HUES64 (cell line): ENCODE results near the gene ADM2.
"Not testable (repeated sequence)": the region's sequence is repeated elsewhere in the genome, so short reads cannot be mapped to it uniquely, and the experiment has no call there.

ENCODE experiments used
- H3K27ac ChIP-seq: 2 replicates; pipeline ENCODE4 v1.7.0; 2013; ENCODE audit warnings: low read depth, low read length, inconsistent platforms
- H3K27me3 ChIP-seq: 2 replicates; pipeline ENCODE4 v1.6.1; 2013; ENCODE audit warnings: mild to moderate bottlenecking, low read length; ENCODE audit not compliant: insufficient read depth
- H3K36me3 ChIP-seq: 2 replicates; pipeline ENCODE4 v1.6.1; 2013; ENCODE audit warnings: mild to moderate bottlenecking, low read length; ENCODE audit not compliant: insufficient read depth
- H3K4me1 ChIP-seq: 2 replicates; pipeline ENCODE4 v1.6.1; 2013; ENCODE audit warnings: mild to moderate bottlenecking, low read length, moderate library complexity; ENCODE audit not compliant: insufficient read depth
- H3K4me3 ChIP-seq: 2 replicates; pipeline ENCODE4 v1.5.1; 2013; ENCODE audit warnings: mild to moderate bottlenecking, low read length, moderate library complexity
- H3K9ac ChIP-seq: 2 replicates; pipeline ENCODE4 v1.6.1; 2013; ENCODE audit warnings: mild to moderate bottlenecking, low read depth, low read length
- H3K9me3 ChIP-seq: 2 replicates; pipeline ENCODE4 v1.6.1; 2013; ENCODE audit warnings: low read depth, low read length; ENCODE audit not compliant: insufficient read depth
- WGBS: fragments of 150-250, 120-280 bp; methylation state at CpG from one replicate; pipeline ENCODE4 v1.1.7; 2013; ENCODE audit warnings: missing lambda C conversion rate; 5-methylcytosine and 5-hydroxymethylcytosine counted together

The ADM2 gene

DNA sequence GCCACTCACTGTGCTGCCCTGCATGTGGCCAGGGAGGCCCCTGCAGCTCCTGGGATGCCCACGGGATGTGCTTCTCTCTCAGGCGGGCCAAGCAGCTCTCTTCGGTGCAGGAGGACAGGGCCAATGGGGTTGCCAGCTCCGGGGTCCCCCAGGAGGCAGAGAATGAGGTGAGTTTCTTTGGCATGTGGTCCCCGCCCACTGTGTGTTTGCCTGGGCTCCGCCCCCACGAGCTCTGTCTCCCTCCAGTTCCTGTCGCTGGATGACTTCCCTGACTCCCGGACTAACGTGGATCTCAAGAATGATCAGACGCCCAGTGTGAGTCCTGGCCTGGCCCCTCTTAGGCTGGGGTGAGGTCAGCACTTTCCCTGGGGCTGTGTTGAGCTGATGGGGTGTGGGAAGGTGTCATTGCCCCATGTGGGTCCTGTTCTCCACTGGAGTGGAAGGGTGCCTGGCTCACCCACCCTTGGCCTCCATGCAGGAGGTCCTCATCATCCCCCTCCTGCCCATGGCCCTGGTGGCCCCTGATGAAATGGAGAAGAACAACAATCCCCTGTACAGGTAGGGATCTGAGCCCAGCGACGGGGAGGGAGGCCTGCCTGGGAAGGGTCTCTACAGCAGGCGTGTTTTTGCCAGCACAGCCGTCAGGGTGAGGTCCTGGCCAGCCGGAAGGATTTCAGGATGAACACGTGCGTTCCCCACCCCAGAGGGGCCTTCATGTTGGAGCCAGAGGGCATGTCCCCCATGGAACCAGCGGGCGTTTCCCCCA lies 36.3 kb downstream of the ADM2 start:
- 93% methylated on average over 20 of the region's 20 CpGs for WGBS

DNA sequence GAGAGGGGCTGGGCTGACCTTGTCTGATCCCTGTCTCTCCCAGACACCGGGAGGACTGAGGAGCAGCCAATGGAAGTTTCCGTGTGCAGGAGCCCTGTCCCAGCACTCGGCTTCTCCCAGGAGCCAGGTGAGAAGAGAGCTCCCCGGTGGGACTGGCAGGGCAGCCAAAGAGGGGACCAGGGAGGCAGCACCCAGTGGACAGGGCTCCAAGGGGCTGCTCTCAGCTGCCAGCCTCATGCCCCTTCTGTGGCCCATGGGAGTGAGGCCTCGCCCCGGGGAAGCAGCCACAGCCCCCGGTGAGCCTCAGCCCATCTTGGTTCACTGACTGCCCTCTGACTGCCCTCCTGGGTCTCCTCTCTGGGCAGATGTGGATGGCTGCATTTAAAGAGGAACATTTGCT lies 37.3 kb downstream of the ADM2 start:
- WGBS, result 96% methylated on average over 7 of the region's 7 CpGs
- Histone ChIP-seq H3K27ac (no peak overlapping the region), H3K9me3 (no peaks in the 10 kb centered on the region), H3K36me3 (peaks cover 59% of the 10 kb centered on the region), H3K4me1 (no peaks in the 10 kb centered on the region), H3K27me3 (no peaks in the 10 kb centered on the region), H3K9ac (no peak overlapping the region), H3K4me3 (no peak overlapping the region)

More for the DNA sequence above, 36.3 kb downstream of the ADM2 start:
- H3K27ac ChIP-seq, result no peak overlapping the region
- no peak overlapping the region for H3K4me3 ChIP-seq
- no peaks in the 10 kb centered on the region for H3K4me1 ChIP-seq
- H3K27me3 ChIP-seq, result no peaks in the 10 kb centered on the region
- H3K9me3 ChIP-seq, result no peaks in the 10 kb centered on the region
- H3K9ac ChIP-seq, result no peak overlapping the region
- peaks cover 53% of the 10 kb centered on the region for H3K36me3 ChIP-seq

DNA sequence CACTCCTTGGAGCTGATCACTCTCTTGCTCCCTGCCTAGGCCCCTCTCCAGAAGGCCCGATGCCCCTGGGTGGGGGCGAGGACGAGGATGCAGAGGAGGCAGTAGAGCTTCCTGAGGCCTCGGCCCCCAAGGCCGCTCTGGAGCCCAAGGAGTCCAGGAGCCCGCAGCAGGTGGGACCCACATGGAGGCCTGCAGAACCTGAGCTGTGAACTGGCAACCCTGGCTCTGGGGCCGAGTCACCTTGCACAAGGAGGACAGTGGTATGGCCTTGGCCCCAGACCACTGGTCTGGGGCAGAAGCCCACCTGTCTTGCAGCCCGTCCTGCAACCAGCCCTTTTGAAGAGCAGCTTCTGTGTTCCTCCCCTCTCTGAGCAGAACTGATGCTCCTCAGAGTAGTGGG lies 37.8 kb downstream of the ADM2 start:
- WGBS, result 97% methylated on average over 8 of the region's 8 CpGs
- H3K36me3 ChIP-seq, result peaks cover 60% of the 10 kb centered on the region
- no peaks in the 10 kb centered on the region for H3K27me3 ChIP-seq
- H3K4me1 ChIP-seq, result no peaks in the 10 kb centered on the region
- no peak overlapping the region for H3K27ac ChIP-seq
- H3K9ac ChIP-seq, result no peak overlapping the region
- H3K9me3 ChIP-seq, result no peaks in the 10 kb centered on the region
- no peak overlapping the region for H3K4me3 ChIP-seq

DNA sequence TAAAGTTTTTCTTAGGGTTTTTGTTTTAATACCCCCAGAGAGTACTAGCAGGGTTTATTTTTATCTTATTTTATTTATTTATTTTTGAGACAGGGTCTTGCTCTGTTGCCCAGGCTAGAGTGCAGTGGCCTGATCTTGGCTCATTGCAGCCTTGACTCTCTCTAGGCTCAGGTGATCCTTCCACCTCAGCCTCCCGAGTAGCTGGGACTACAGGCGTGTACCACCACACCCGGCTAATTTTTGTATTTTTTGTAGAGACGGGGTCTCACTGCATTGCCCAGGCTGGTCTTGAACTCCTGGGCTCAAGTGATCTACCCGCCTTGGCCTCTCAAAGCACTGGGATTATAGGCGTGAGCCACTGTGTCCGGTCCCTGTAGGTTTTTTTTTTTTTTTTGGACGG lies 38.8 kb downstream of the ADM2 start:
- H3K36me3 ChIP-seq, result peaks cover 56% of the 10 kb centered on the region

DNA sequence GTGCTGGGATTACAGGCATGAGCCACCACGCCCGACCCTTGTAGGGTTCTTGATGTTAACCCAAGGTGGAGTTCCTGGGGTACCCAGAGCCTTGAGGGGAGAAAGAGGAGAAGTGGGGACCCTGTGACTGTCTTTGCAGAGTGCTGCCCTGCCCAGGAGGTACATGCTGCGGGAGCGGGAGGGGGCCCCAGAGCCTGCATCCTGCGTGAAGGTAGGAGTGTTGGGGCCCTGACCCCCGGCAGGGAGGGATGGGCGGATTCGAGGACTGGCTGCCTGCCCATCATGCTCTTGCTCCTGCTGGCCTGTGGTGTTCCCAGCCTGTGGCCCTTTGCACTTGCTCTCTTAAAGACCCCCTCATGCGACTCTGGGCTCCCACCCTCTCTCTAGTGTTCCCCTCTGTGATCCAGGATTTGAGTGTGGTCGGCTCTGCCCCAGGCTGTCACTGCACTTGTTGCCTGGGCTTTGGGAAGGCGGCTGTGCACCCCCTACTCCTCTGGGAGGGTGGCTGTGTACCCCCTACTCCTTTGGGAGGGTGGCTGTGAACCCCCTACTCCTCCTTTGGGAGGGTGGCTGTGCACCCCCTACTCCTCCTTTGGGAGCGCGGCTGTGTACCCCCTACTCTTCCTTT lies 39.6 kb downstream of the ADM2 start:
- Histone ChIP-seq H3K9ac (no peak overlapping the region), H3K4me1 (no peaks in the 10 kb centered on the region; the same call in 1 of the 2 replicates), H3K9me3 (no peaks in the 10 kb centered on the region), H3K27me3 (no peaks in the 10 kb centered on the region), H3K36me3 (peaks cover 56% of the 10 kb centered on the region), H3K4me3 (no peak overlapping the region), H3K27ac (no peak overlapping the region)
- whole genome bisulfite sequencing, result 96% methylated on average over 13 of the region's 13 CpGs

More for the DNA sequence above, 38.8 kb downstream of the ADM2 start:
- H3K4me1 ChIP-seq, H3K9ac ChIP-seq, H3K4me3 ChIP-seq, H3K27ac ChIP-seq, H3K27me3 ChIP-seq, H3K9me3 ChIP-seq: not testable (repeated sequence)
- WGBS, result 95% methylated on average over 8 of the region's 8 CpGs

DNA sequence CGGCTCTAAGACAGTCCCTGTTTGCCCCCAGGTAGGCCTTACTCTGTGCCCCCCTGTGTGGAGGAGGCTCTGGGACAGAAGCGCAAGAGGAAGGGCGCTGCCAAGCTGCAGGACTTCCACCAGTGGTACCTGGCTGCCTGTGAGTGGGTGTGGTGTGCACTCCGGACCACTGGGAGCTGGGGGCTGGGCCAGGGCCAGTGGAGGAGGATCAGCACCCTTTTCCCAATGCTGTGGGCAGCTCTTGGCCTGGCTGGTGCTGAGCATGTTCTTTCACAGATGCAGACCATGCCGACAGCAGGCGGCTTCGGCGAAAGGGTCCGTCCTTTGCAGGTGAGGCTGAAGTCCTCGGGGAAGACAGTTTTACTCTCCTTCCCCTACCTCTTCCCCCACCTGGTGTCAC lies 40.4 kb downstream of the ADM2 start:
- Histone ChIP-seq H3K27ac (no peak overlapping the region), H3K9me3 (no peaks in the 10 kb centered on the region), H3K4me1 (no peaks in the 10 kb centered on the region; the same call in 1 of the 2 replicates), H3K9ac (no peak overlapping the region), H3K4me3 (no peak overlapping the region), H3K27me3 (peaks cover 3% of the 10 kb centered on the region), H3K36me3 (peaks cover 52% of the 10 kb centered on the region)
- 97% methylated on average over 10 of the region's 10 CpGs for WGBS

DNA sequence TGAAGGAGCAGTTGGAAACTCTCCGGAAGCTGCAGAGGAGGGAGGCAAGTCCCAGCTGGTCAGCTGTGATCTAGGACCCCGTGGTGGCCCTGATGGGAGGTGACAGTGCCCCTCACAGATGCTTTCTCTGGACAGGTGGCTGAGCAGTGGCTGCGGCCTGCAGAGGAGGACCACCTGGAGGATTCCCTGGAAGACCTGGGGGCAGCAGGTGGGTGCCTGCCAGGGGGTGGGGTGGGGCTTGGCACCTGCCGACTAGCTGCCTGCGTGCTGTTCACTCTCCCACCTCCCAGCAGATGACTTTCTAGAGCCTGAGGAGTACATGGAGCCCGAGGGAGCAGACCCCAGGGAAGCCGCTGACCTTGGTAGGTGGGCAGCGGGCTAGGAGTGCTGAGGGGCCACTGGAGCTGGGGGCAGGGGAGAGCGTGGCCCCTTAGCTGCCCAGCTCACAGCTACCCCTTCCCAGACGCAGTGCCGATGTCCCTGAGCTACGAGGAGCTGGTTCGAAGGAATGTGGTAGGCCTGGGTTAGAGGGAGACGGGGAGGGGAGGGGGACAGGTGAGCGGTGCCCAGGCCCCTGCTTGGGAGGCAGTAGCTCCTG lies 41.0 kb downstream of the ADM2 start:
- H3K4me3 ChIP-seq, result no peak overlapping the region
- H3K27ac ChIP-seq, result no peak overlapping the region
- no peaks in the 10 kb centered on the region; the same call in 1 of the 2 replicates for H3K4me1 ChIP-seq
- WGBS, result 97% methylated on average over 15 of the region's 15 CpGs
- no peaks in the 10 kb centered on the region for H3K9me3 ChIP-seq
- no peak overlapping the region for H3K9ac ChIP-seq
- H3K27me3 ChIP-seq, result peaks cover 9% of the 10 kb centered on the region
- H3K36me3 ChIP-seq, result peaks cover 49% of the 10 kb centered on the region

DNA sequence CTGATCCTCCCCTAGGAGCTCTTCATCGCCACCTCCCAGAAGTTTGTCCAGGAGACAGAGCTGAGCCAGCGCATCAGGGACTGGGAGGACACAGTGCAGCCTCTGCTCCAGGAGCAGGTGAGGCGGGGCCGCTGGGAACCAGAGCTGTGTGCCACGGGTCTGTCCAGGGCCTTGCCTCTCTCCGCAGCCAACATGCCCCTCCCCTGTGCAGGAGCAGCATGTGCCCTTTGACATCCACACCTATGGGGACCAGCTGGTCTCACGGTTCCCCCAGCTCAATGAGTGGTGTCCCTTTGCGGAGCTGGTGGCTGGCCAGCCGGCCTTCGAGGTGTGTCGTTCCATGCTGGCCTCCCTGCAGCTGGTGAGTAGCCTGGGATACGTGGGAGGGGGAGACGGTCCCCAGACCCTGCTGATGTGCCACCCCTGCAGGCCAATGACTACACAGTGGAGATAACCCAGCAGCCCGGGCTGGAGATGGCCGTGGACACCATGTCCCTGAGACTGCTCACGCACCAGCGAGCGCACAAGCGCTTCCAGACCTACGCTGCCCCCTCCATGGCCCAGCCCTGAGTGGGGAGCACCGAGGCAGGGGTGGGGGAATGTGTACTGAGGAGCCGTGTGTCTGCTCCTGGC lies 41.6 kb downstream of the ADM2 start:
- Histone ChIP-seq H3K36me3 (peaks cover 43% of the 10 kb centered on the region), H3K27me3 (peaks cover 16% of the 10 kb centered on the region), H3K27ac (no peak overlapping the region), H3K4me1 (no peaks in the 10 kb centered on the region; the same call in 1 of the 2 replicates), H3K9ac (no peak overlapping the region), H3K9me3 (no peaks in the 10 kb centered on the region), H3K4me3 (no peak overlapping the region)
- 96% methylated on average over 22 of the region's 22 CpGs for WGBS

DNA sequence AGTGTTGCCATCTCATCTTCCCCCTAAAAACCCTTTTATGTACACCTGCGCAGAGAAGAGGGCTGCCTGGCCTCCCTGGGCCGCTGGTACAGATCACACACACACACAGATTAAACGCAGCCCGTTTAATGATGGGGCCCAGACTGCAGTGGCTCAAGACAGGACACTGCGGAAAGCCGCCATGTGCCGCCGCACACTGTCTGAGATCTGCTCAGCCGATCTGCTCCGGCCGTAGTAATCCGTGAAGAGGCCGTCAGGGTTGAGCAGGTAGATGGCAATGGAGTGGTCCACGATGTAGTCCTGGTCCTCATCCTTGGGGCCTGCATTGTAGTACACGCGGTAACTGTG lies 42.1 kb downstream of the ADM2 start:
- 95% methylated on average over 16 of the region's 16 CpGs for WGBS
- H3K27ac ChIP-seq, result no peak overlapping the region

DNA sequence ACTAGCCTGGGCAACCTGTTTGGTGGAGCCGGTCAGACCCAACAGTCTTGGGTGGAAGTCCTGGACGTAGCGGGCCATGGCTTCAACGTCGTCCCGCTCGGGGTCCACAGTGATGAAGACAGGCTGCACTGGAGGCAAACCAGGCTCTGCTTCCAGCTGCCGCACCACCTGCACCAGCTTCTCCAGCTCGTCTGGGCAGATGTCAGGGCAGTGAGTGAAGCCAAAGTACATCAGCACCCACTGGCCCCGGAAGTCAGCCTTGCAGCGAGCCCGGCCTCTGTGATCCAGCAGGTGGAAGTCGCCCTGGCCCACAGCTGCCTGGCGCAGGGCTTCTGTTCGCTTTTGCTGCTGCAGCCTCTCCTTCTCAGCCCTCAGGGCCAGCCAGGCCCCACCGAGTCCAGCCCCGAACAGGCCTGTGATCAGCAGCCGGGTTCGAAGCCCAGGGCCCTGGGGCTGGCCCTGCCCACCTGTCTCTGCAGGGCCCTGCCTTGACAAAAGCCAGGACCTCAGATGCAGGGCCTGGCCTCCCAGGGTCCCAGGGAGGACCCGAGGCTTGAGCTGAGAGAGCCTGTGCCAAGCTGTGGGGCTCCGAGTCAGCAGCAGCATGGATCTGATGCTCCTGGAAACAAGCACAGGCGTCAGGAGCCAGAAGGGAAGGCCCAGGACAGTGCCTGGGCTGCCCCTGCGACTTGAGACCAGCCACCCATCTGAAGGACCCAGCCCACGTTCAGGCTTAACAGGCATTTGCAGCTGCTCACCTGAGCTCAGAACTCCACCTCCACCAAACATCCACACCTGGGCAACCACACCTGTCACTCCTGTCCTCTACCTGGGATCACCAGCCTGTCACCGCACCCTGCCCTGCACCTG lies 42.7 kb downstream of the ADM2 start:
- H3K4me1 ChIP-seq, result no peaks in the 10 kb centered on the region; the same call in 1 of the 2 replicates
- H3K27ac ChIP-seq, result no peak overlapping the region
- no peaks in the 10 kb centered on the region for H3K9me3 ChIP-seq
- H3K9ac ChIP-seq, result peak overlapping the region; percentile 77
- H3K27me3 ChIP-seq, result peaks cover 27% of the 10 kb centered on the region
- H3K36me3 ChIP-seq, result peaks cover 34% of the 10 kb centered on the region
- 91% methylated on average over 25 of the region's 25 CpGs for WGBS
- peak overlapping the region; percentile 79 for H3K4me3 ChIP-seq

More for the DNA sequence above, 42.1 kb downstream of the ADM2 start:
- peaks cover 38% of the 10 kb centered on the region for H3K36me3 ChIP-seq
- H3K9me3 ChIP-seq, result no peaks in the 10 kb centered on the region
- no peaks in the 10 kb centered on the region; the same call in 1 of the 2 replicates for H3K4me1 ChIP-seq
- no peak overlapping the region for H3K9ac ChIP-seq
- H3K4me3 ChIP-seq, result no peak overlapping the region
- peaks cover 21% of the 10 kb centered on the region for H3K27me3 ChIP-seq
